Dendritic cell treated with granulocyte-macrophage colony-stimulating factor and Interleukin-4, amounts not matched to agents 40 ng/mL and 50 ng/mL, for 4 days (primary cell): ENCODE measurements around the gene KCND3.
"Not testable (repeated sequence)": the region's sequence is repeated elsewhere in the genome, so short reads cannot be mapped to it uniquely, and the experiment has no call there.

Experiments used
- H3K27ac Mint-ChIP-seq: one replicate; pipeline ENCODE4 v1.8.0; 2022; ENCODE audit warnings: mild to moderate bottlenecking, mixed read lengths
- H3K27me3 Mint-ChIP-seq: one replicate; pipeline ENCODE4 v1.8.0; 2022; ENCODE audit warnings: mild to moderate bottlenecking, mixed read lengths
- H3K36me3 Mint-ChIP-seq: one replicate; pipeline ENCODE4 v1.8.0; 2022; ENCODE audit warnings: low read depth, mixed read lengths
- H3K4me1 Mint-ChIP-seq: one replicate; pipeline ENCODE4 v1.8.0; 2022; ENCODE audit warnings: low read depth, mixed read lengths
- H3K4me3 Mint-ChIP-seq: one replicate; pipeline ENCODE4 v1.8.0; 2022; ENCODE audit warnings: mild to moderate bottlenecking, moderate library complexity, mixed read lengths
- H3K9me3 Mint-ChIP-seq: one replicate; pipeline ENCODE4 v1.8.0; 2022; ENCODE audit warnings: mixed read lengths
- intact Hi-C: fragments of 100-400 bp; cut with micrococcal nuclease; formaldehyde crosslinking; loops from one replicate; pipeline ENCODE4 v1.15.0; 2022

KCND3 gene

DNA sequence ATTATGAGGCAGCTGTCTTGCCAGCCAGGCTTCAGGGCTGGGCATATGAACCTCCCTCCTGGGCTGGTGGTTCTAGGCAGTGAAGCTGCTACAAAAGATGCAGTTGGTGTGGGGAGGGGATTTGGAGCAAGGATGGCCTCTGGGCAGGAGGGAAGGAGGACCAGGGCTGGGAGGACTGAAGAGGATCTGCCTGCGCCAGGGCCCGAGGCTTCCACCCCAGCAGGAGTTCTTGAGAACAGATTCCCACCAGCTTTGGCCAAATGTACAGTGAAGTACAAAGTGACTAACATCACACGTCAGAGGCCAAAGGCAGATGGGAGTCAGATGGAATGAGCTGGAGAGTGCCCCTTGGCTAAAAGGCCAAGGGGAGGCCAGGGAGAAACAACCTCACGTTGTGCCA lies 171.4 kb downstream of the KCND3 start:
- H3K4me1 Mint-ChIP-seq = no peaks in the 10 kb centered on the region
- no peak overlapping the region for H3K4me3 Mint-ChIP-seq
- peaks cover 9% of the 10 kb centered on the region for H3K27me3 Mint-ChIP-seq
- H3K36me3 Mint-ChIP-seq = no peaks in the 10 kb centered on the region
- H3K27ac Mint-ChIP-seq = no peak overlapping the region
- intact Hi-C loops = no loop called here
- no peaks in the 10 kb centered on the region for H3K9me3 Mint-ChIP-seq

- no peaks in the 10 kb centered on the region for H3K4me1 Mint-ChIP-seq
- H3K4me3 Mint-ChIP-seq = no peak overlapping the region
- intact Hi-C loops = no loop called here
- no peaks in the 10 kb centered on the region for H3K36me3 Mint-ChIP-seq
- no peaks in the 10 kb centered on the region for H3K9me3 Mint-ChIP-seq
- no peak overlapping the region for H3K27ac Mint-ChIP-seq
- peaks cover 6% of the 10 kb centered on the region for H3K27me3 Mint-ChIP-seq
Measured at GRCh38 chr1:111814642-111815041, 174.8 kb downstream of the KCND3 start.

- H3K36me3 Mint-ChIP-seq = no peaks in the 10 kb centered on the region
- H3K4me1 Mint-ChIP-seq = no peaks in the 10 kb centered on the region
- intact Hi-C loops = no loop called here
- H3K27me3 Mint-ChIP-seq = peaks cover 5% of the 10 kb centered on the region
- H3K4me3 Mint-ChIP-seq = no peak overlapping the region
- no peak overlapping the region for H3K27ac Mint-ChIP-seq
- H3K9me3 Mint-ChIP-seq = no peaks in the 10 kb centered on the region
Measured at GRCh38 chr1:111814305-111814628, 175.2 kb downstream of the KCND3 start.

GRCh38 chr1:111813440-111814304 lies 175.8 kb downstream of the KCND3 start:
- no peaks in the 10 kb centered on the region for H3K4me1 Mint-ChIP-seq
- H3K36me3 Mint-ChIP-seq = no peaks in the 10 kb centered on the region
- H3K9me3 Mint-ChIP-seq = no peaks in the 10 kb centered on the region
- H3K27me3 Mint-ChIP-seq = peaks cover 4% of the 10 kb centered on the region
- H3K27ac Mint-ChIP-seq = no peak overlapping the region
- no peak overlapping the region for H3K4me3 Mint-ChIP-seq
- intact Hi-C loops = no loop called here

- intact Hi-C loops = no loop called here
- Mint-ChIP-seq H3K36me3 (no peaks in the 10 kb centered on the region), H3K27me3 (peaks cover 2% of the 10 kb centered on the region), H3K27ac (no peak overlapping the region), H3K4me3 (no peak overlapping the region), H3K4me1 (no peaks in the 10 kb centered on the region), H3K9me3 (no peaks in the 10 kb centered on the region)
Measured at GRCh38 chr1:111812306-111812705, 177.2 kb downstream of the KCND3 start.

- Mint-ChIP-seq H3K4me3 (no peak overlapping the region), H3K36me3 (no peaks in the 10 kb centered on the region), H3K9me3 (no peaks in the 10 kb centered on the region), H3K27ac (no peak overlapping the region), H3K27me3 (peaks cover 2% of the 10 kb centered on the region), H3K4me1 (no peaks in the 10 kb centered on the region)
- intact Hi-C loops = no loop called here
Measured at GRCh38 chr1:111811891-111812290, 177.6 kb downstream of the KCND3 start.

GRCh38 chr1:111805251-111805650 lies 184.2 kb downstream of the KCND3 start:
- H3K27ac Mint-ChIP-seq = no peak overlapping the region
- H3K9me3 Mint-ChIP-seq = no peaks in the 10 kb centered on the region
- H3K27me3 Mint-ChIP-seq = peaks cover 9% of the 10 kb centered on the region
- H3K4me1 Mint-ChIP-seq = no peaks in the 10 kb centered on the region
- no peak overlapping the region for H3K4me3 Mint-ChIP-seq
- H3K36me3 Mint-ChIP-seq = no peaks in the 10 kb centered on the region
- intact Hi-C loops = no loop called here

DNA sequence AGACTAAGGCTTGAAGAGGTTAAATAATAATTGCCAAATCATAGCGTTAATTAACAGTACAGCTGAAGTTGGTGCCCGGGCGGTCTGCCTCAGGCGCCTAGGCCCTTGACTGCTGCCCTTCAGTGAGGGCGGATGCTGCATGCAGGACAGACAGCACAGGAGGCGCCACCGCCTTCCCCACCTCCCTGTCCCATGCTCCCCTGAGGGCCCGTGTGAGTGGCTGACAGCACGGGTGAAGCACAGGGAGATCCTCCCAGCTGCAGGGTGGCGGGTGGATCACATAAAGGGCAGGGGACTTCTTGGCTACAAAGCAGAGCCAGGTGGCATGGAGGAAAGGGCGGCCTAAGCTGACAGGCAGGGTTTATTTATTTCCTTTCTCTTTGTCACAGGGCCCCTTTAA lies 184.7 kb downstream of the KCND3 start:
- intact Hi-C loops = no loop called here
- no peaks in the 10 kb centered on the region for H3K9me3 Mint-ChIP-seq
- no peak overlapping the region for H3K27ac Mint-ChIP-seq
- no peaks in the 10 kb centered on the region for H3K4me1 Mint-ChIP-seq
- H3K36me3 Mint-ChIP-seq = no peaks in the 10 kb centered on the region
- no peak overlapping the region for H3K4me3 Mint-ChIP-seq
- peaks cover 9% of the 10 kb centered on the region for H3K27me3 Mint-ChIP-seq

DNA sequence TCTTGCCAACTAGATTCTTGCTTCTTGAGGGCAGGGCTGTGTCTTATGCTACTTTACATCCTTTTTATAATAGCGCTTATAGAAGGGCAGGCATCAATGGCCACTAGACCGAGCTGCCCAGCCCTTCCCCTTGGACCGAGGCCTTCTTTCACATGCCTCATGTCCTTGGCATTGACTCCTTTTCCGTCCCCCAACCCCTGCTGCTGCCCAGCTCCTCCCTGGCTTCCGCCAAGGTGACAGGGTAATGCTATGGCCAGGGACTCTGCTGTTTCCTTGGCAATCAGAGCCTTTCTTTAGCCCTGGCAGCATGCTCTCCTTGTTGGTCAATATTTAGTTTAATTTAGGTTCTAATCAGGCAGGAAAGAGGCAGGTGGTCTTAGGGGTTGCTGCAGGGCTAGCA lies 185.5 kb downstream of the KCND3 start:
- H3K36me3 Mint-ChIP-seq = no peaks in the 10 kb centered on the region
- peaks cover 10% of the 10 kb centered on the region for H3K27me3 Mint-ChIP-seq
- intact Hi-C loops = no loop called here
- H3K27ac Mint-ChIP-seq = no peak overlapping the region
- H3K4me1 Mint-ChIP-seq = no peaks in the 10 kb centered on the region
- no peaks in the 10 kb centered on the region for H3K9me3 Mint-ChIP-seq
- H3K4me3 Mint-ChIP-seq = no peak overlapping the region

DNA sequence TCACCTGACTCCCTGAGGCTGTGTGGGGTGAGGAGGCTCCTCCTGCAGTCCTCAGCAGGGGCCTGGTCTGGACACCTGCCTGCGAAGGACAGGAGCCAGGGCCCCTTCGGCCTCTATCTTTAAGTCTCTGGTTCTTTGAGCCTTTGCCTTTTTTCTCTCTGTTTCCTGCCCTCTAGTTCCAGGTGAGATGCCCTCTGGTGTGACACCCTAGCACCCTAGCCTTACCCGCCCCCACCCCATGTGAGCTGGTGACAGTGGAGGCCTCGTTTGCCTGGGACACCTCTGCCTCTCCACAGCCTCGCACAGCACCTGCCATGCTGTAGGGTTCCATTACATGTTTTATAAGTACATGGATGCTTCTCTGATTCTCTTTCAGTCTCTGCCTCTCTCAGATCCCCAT lies 186.5 kb downstream of the KCND3 start:
- intact Hi-C loops = no loop called here
- Mint-ChIP-seq H3K9me3 (no peaks in the 10 kb centered on the region), H3K4me1 (no peaks in the 10 kb centered on the region), H3K36me3 (no peaks in the 10 kb centered on the region), H3K4me3 (no peak overlapping the region), H3K27me3 (peaks cover 9% of the 10 kb centered on the region), H3K27ac (no peak overlapping the region)

DNA sequence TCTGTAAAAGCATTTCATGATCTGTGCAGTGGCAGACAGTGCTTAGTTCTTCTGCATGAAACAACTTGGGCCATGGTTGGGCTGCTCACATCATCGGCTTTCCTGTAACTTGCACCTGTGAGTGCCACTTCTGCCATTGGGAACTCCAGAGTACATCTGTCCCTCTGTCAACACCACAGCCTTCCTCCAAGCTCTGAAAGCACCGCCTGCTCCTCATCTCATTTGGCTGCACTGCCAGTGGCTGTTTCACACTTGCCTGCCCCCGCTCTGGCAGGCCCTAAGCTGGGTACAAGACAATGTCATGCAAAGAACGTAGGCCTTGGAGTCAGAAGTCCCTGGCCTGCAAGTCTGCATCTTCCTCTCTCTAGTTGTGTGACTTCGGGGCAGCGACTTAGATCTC lies 187.4 kb downstream of the KCND3 start:
- Mint-ChIP-seq H3K4me1 (no peaks in the 10 kb centered on the region), H3K27ac (no peak overlapping the region), H3K27me3 (peaks cover 9% of the 10 kb centered on the region), H3K36me3 (no peaks in the 10 kb centered on the region), H3K4me3 (no peak overlapping the region), H3K9me3 (no peaks in the 10 kb centered on the region)
- intact Hi-C loops = no loop called here

DNA sequence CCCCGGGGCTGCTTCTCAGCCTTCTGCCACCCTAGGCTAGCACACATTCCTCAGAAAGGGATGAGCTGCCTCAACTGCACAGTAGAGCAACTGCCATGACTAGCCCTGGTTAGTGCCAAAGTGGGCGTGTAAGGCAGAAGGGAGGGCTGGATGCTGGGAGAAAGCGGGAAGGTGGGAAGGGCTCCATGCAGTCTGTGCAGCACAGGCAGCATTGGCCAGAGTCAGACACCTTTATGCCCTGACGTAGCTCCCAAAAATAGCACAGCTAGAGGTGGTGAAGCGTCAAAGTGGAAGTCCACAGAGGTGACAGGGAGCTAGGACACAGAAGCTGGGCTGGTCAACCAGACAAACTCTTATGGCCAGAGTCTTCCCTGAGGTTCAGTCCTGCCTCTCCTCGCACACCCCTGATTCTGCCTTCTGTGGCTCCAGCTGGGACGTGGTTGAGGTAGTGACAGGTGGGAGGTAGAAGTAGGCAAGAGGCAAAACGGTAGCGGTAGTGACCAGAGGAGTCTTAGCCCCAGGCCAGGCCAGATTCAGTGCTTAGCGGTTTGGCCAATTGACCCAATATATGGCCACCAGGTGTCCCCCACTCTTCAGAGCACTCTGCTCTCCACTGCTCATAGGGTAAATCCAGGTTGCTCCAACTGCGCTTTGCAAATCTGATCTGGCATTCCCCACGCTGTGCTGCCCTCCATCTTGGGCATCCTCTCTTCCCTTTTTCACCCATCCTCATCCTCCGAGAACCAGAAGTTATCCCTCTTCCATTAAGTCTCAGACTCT lies 188.2 kb downstream of the KCND3 start:
- H3K27me3 Mint-ChIP-seq = peaks cover 9% of the 10 kb centered on the region
- no peaks in the 10 kb centered on the region for H3K4me1 Mint-ChIP-seq
- no peaks in the 10 kb centered on the region for H3K36me3 Mint-ChIP-seq
- no peak overlapping the region for H3K4me3 Mint-ChIP-seq
- no peak overlapping the region for H3K27ac Mint-ChIP-seq
- H3K9me3 Mint-ChIP-seq = no peaks in the 10 kb centered on the region
- intact Hi-C loops = no loop called here

DNA sequence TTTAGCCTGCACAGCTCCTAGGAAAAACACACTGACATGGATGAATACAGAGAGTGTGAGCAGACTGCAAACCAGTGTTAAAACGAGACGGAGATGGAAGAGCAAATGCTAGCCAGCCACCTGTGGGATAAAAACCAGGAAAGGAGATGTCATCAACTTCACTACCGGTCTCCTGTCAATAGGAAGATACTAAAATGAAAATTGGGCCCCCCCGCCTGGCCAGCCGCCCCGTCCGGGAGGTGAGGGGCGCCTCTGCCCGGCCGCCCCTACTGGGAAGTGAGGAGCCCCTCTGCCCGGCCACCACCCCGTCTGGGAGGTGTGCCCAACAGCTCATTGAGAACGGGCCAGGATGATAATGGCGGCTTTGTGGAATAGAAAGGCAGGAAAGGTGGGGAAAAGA lies 189.7 kb downstream of the KCND3 start:
- H3K4me3 Mint-ChIP-seq, H3K27me3 Mint-ChIP-seq, intact Hi-C loops, H3K9me3 Mint-ChIP-seq, H3K4me1 Mint-ChIP-seq, H3K36me3 Mint-ChIP-seq, H3K27ac Mint-ChIP-seq: not testable (repeated sequence)

- no peak overlapping the region for H3K4me3 Mint-ChIP-seq
- intact Hi-C loops = no loop called here
- no peaks in the 10 kb centered on the region for H3K36me3 Mint-ChIP-seq
- no peaks in the 10 kb centered on the region for H3K9me3 Mint-ChIP-seq
- peaks cover 8% of the 10 kb centered on the region for H3K27me3 Mint-ChIP-seq
- no peaks in the 10 kb centered on the region for H3K4me1 Mint-ChIP-seq
- H3K27ac Mint-ChIP-seq = no peak overlapping the region
Measured at GRCh38 chr1:111798580-111798979, 190.9 kb downstream of the KCND3 start.
